Activated T-cell treated with anti-CD3 and anti-CD28 coated beads for 48 hours (primary cell): ENCODE measurements around the gene INPP5F.
"Not testable (repeated sequence)": the region's sequence is repeated elsewhere in the genome, so short reads cannot be mapped to it uniquely, and the experiment has no call there.

Experiments
- DNase-seq: peaks from one replicate; pipeline ENCODE4 v3.0.0-alpha.2; 2020; ENCODE audit warnings: low read depth

INPP5F gene

DNA sequence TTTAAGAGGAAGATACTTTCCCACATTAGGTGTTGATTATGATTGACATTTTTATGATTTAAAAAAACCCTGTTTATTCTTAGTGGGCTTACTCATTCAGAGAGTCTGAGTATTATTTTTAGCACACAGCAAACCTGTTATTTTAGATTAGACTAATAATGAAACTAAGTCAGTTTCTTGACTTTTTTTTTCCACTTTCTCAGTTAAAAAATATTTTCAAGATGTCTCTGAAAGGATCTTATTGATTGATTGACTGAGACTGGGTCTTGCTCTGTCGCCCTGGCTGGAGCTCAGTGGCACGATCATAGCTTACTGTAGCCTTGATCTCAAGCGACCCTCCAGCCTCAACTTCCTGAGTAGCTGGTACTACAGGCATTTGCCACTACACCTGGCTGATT is 20.4 kb upstream of the INPP5F start:
- DNase-seq, result no peak

DNA sequence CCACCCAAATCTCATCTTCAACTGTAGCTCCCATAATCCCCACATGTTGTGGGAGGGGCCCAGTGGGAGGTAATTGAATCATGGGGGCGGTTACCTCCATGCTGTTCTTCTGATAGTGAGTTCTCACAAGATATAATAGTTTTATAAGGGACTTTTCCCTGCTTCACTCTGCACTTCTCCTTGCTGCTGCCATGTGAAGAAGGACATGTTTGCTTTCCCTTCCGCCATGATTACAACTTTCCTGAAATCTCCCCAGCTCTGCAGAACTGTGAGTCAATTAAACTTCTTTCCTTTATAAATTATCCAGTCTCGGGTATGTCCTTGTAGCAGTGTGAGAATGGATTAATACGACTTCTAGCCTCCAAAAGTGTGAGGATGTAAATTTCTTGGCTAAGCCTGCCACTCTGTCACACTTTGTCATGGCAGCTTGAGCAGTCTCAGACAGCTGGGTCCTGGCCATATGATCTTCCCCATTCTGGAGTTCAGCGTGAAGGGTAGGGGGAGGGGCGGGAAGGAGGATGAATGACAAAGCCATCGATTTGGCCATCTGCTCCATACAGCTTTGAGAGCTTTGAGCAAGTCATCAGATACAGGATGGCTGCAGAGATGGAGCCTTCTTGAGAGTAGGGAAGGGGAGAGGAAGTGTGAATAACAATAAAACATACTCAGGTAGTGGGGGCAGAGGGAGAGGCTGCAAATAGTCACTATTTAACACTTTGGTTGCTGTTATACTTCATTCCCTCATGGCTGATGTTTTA is 19.1 kb upstream of the INPP5F start:
- DNase-seq, result no peak

DNA sequence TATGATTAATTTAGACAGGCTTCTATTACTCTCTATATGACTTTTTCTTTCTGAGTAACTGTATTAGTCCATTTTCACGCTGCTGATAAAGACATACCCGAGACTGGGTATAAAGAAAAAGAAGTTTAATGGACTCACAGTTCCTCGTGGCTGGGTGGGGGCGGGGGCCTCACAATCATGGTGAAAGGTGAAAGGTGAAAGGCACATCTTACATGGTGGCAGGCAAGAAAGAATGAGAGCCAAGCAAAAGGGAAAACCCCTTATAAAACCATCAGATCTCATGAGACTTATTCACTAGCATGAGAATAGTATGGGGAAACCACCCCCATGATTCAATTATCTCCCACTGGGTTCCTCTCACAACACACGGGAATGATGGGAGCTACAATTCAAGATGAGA is 18.5 kb upstream of the INPP5F start:
- DNase-seq, result peak; percentile 43

DNA sequence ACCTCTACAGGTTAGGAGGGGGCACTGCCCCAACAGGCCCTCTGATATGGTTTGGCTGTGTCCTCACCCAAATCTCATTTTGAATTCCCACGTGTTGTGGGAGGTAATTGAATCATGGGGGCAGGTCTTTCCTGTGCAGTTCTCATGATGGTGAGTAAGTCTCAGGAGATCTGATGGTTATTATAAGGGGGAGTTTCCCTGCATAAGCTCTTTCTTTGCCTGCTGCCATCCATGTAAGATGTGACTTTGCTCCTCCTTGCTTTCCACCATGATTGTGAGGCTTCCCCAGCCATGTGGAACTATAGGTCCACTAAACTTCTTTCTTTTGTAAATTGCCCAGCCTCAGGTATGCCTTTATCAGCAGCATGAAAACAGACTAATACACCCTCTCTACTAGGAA is 14.9 kb upstream of the INPP5F start:
- not testable (repeated sequence) for DNase-seq

DNA sequence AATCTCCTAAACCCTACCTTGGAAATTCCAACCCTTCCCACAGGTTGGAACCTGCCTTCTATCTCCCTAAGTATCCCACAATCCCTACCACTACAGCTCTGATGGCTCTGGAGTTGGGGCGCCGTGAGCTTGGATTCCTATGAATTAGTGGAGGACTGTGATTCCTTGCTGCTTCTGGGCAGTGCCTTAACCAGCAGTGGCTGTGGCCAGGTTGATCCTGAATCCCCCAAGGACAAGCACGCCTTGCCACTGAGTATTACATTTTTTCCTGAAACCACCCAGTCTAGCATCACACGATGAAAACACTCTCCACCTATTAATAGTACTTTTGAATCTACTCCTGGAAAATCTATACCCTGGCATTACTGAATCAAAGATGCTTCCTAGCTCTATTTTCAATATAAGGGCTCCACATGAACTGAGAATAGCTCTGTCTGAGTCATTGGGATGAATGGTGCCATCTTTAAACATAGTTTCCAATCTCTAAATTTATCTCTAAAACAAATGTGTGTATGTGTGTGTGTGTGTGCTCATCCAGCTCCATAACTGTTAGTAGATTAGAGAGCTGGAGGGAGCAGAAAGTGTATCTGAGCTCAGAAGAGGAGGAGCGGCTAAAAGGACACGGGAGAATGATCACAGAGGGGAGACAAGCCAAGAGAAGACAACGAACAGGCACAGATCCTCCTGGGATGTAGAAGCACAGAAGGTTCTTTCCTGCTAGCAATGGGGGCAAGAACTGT is 11.9 kb upstream of the INPP5F start:
- DNase-seq, result no peak

DNA sequence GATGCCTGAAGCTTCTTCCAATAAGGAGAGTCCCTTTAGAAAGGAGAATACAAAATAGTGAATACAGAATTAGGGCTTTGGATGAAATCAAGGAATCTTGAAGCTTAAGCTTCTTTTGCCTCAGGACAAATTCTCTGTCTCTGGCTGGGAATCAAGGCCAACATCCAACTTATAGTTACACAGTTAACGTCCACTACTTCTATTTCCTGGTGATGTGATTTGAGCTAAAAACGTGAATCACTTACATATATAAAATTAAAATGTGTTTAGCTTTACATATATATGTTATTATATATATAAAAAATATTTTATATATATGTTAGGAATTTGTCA is 11.4 kb upstream of the INPP5F start:
- no peak for DNase-seq

DNA sequence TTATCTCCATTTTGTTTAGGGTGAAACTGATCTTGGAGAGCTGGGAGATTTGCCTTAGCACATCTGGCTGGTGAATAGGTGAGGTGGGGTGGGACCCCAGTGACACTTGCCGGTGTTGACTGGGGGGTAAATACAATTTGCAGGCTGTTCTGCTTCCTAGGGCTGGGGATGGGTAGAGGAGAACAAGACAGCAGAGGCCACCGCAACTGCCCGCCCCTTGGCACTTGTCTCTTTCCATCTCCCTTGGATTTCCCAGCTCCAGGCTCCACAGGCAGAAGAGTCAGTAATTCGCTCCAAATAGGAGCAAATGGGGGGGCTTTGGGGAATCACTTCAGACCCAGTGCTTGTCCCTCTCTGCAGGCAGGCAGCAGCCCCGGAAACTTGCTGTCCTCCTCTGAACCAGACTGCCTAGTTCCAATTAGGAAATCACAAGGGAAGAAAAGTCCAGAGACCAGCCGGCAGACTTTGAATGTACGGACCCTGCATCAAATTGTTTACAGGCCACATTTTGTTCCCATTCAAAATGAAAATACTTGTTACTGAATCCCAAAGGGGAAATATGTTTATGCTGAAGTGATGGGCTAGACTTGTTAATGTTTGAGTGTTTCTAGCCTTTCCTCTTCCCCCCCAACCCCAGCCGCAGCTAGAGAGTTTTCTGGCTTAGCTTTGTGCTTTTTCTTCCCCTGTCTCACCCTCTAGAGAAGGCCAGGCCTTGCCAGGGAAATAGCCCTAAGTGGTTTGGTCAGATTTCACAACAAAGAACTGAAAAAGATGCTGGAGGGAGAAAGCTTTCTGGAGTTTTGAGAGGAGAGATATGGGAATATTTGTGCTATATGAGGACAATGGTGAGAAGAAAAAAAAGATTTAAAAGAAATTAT is 10.0 kb upstream of the INPP5F start:
- no peak for DNase-seq

DNA sequence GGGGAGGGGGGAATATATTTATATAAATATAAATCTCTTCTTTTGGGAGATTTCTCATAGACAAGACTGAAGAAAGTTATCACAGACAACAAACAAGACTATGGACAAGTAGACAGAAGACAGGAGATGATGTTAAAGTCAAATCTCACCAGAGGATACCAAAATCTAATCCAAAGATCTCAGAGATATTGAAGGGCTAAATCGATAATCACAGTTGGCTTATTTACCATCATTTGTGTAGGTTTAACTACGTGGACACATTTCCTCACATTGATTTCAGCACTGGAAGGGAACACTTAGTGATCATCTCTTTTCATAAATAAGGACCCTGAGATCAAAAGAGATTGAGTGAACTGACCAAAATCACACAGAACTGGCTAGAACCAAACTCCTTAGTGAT is 2.7 kb upstream of the INPP5F start:
- DNase-seq, result no peak

DNA sequence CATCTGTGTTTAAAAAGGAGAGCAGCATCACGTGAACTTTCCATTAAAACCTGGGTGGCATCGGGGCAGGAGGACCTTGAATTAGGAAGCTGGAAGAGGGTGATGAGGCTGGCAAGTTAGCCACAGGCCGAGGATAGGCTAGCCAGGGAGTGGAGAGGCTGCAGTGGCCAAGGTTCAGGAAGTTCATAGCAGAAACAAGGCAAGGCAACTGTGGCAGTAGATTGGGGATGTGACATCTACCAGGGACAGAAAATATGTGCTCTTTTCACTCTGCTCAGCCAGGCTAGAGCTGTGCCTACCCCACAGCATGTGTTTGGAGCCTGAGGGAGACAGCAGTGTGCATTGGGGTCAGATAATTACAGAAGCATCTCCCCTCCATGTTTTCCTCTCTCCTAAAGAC is 2.2 kb upstream of the INPP5F start:
- no peak for DNase-seq

DNA sequence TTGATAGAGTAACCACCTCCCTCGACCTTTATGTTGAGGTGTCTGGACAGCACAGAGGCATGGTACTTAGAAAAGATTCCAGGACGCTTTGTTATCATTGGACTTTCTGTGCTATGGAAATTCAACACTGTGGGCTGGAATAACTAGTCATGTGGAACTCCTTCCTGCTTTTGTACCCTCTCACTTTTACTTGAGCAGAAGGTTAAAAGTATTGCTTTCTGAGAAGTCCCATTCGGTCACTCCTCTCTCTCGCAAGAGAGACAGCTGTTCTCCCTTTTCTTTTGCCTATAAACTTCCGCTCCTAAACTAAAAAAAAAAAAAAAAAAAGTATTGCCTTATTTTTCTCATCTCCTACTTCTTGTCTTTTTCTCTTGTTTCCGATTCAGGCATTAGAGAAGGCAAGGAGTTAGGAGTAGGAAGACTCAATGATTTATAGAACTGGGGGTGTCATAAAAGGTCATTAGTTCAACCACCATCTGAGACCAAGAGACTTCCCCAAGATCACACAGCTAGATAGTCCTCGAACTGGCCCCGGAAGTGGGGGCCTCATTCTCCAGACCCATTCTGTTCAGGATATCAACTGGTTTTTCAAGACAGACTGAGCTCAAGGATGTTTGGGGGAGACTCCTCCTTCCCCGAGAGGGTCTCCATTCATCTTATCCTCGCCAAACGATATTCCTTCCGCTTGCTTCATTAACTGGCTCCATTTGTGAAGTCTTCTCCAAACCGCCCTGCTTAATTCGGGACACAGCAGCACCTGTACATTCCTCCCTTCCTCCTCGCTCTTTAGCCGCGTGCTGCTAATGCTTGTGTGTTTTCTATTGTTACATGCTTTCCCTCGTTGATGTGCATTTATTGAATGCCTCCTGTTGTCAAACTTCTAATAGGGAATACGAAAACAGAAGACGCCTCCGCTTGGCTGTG is 995 bp upstream of the INPP5F start:
- no peak for DNase-seq

DNA sequence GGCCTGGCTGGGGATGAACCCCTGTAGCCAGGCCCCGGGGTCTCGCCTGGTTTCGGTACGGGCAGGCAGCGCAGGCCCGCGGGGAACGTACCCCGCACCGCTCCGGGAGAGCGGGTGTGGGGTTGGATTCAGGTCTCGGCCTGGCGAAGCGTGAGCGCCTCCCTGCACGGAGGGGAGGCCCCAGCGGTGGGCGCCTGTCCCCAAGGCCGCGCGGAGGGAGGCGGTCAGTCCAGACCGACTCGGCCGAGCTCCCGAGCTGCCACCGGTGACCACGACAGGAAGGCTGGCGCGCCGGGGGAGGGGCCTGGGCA is 378 bp upstream of the INPP5F start:
- no peak for DNase-seq

DNA sequence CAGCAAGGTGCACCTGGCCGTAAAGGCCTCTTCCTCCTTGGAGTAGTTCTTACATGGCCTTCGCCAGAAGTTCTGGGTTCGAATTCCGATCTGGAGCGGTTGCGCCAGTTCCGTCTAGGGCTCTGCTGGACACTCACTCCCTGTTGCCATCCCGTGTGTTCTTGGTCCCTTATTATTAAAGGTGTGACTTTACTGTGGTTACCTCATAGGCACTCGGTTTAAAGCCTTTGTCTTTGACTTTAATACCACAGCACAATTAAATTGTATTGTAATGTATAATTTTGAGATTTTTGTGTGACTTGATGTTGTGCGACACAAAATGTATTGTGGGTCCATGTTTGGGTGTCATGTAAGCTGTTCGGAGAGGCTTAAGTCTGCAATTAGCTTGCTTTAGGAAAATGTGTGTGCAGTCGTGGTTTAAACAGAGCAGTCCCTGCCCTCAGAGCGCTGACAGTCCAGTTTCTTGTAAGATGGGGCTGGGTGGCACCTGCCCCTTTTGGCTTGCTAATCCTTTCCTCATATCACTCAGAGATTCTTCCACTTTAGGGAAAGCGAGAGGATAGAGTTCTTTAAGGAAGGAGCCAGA is 919 bp downstream of the INPP5F start:
- DNase-seq, result no peak

DNA sequence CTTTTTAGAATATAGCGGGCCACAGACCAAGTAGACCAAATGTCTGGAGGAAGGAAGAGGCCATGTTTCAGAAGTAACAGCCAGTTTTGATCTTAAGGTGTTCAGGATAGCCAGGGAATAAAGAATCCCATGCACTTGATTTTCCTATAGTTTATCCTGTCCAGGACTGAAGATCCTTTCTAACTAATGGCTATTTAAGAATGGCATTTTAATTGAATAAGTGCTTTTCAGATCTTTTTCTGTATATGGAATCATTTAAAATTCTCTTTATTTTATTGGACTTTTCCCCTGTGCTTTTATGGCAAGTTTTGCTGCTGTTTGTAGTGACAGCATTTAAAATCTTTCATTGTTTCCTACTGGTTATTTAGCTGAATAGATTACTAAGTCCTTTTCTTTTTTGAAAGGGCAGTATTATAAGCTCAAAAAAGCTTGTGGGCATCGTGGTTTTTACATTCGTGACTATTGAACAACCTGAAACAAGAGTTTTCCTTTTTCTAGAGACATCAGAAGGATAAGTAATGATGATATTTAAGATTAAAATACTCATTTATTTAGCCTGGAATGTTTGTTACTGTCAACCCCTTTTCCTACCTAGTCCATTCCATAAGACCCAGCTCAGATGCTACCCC is 2.4 kb downstream of the INPP5F start:
- no peak for DNase-seq

DNA sequence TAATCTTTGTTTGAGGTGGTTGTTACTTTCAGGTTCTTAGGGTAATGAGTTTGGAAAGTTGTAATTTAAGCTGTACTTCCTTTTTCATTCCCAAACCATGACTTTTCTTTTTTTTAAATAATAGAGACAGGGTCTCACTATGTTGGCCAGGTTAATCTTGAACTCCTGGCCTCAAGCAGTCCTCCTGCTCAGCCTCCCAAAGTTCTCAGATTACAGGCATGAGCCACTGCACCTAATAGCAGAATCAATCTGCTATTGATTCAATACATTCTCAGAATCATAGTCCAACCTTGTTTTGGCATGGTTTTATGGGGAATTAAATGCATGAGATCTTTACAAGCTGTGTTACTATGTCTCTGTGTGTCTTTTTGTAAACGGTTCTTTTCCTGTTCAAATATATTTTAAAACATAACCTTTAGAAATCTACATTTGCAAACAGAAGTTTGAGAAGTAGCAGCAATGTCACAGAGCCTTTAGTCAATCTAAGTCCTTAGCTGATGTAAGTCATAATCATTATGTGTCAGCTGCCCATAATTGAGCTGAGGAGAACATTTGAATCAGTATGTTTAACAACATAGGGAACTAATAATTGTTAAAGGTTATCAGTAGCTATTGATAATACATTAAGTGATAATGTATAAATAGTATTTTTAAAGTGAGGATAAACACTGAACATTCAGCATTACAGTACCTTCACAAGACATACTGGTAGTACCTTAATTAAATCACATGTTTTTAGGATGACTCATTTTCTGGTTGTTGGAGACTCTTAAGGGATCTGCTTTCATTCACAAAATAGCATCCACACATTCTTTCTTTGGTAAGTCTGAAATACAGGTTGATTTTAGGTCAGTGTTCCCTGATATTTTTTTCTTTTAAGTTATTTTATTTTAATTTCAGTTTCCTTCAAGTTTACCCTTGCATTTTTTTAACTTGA is 8.8 kb downstream of the INPP5F start:
- DNase-seq, result no peak

DNA sequence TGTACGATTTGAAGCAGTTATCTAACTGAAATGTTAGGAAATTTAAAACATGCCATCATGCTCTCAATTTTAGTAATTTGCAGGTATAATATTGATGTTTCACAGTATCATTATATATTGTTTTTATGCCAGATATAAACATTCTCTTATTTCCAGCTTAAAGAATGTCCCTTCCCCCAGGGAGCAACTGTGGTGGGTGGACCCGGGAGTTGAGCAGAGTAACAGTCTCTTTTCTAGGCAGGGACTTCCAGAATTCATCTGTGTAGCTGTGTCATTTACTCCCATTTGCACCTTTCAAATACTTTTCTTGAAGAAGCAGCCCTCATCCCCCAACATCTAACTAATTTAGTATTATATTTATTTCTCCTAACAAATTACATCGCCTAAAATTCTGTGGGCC is 9.6 kb downstream of the INPP5F start:
- DNase-seq, result no peak

DNA sequence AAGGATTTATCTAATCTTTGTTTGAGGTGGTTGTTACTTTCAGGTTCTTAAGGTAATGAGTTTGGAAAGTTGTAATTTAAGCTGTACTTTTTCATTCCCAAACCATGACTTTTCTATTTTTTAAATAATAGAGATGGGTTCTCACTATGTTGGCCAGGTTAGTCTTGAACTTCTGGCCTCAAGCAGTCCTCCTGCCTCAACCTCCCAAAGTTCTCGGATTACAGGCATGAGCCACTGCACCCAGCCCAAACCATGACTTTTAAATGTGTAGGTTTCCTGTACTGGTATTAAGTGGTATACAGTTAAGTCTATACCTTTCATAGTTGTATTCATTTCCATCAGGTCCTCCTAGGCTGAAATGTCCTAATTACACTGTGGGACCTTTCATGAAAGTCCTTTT is 10.4 kb downstream of the INPP5F start:
- DNase-seq, result no peak

DNA sequence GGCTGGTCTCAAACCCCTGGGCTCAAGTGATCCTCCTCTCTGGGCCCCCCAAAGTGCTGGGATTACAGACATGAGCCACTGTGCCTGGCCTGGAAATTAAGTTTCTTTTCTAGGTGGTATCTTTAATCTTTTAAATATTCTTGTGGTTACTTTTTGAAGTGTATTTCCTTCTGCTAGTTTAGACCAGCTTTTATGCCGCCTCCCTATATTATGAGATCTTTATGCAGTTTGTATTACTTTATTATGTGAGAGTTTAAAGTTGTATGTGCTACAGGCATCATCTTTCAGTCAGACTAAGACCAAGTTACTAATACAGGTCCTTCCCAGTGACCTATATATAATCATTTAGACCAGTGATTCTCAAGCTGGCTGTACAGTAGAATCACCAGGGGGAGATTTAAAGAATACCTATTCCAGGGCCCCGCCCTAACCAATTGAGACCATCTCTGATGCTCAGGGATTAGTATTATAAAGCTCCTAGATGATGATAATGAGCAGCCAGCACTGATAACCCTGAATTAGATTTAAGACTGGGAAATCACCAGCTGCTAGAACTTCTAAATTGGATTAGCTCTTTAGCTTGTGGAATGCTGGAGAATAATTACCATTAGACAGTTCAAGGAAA is 11.3 kb downstream of the INPP5F start:
- no peak for DNase-seq

DNA sequence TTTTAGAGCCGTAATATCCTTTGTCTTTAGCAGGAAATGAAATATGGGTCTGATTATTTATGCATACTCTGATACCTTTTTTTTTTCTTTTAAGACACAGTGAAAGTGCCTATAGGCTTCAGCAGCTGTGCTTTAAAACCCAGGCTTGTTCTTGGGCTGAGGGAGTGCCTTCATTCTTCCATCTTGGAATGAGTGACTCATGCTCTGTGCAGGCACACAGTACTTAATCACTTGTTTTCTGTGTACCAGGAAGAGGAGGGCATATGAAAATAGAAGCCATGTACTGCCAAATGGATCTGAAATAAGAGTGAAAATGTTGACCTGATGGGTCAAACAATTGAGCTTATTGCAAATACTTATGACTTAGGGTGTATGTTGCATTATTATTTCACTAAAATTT is 12.0 kb downstream of the INPP5F start:
- no peak for DNase-seq

DNA sequence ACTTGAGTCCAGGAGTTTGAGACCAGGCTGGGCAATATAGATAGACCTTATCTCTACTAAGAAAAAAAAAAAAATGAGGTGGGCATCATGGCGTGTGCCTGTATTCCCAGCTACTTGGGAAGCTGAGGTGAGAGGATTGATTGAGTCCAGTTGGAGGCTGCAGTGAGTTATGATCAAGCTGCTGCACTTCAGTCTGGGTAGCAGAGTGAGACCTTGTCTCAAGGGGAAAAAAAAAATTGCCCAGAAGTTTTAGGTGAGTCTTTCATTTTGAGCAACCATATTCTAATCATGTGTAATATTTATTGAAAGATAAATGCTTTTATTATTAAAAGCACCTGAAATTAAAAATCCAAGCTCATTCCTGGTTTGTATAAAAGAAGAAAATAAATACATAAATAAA is 13.1 kb downstream of the INPP5F start:
- no peak for DNase-seq

DNA sequence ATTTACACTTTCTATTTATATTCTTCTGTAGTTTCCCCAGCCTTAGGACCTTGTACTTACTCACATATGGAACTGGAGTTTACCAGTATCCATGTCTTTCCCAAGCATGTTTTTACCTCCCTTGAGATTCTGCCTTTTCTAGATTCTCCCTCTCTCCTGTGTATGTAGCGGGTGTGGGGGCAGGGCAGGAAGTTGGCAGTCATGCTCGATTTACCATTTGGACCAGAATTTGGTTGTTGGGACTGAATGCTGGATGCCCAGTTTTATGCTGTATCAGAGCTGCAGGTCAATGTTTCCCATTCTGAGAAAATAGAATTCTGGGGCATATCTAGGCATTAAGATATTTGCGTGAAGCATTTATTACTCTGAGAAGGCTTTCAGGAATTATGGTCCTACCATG is 14.2 kb downstream of the INPP5F start:
- DNase-seq, result no peak
